M059J (cell line): ENCODE results near the gene PEMT. TPM values are rescaled to one million over a fixed set of nuclear protein-coding genes. Genes with fewer than 3 reads are reported as not detected.

Experiments
- DNase-seq: peaks from one replicate; pipeline ENCODE4 v3.0.0-alpha.2; 2012; ENCODE audit warnings: low read depth
- total RNA-seq: library from RNA; depleted of rRNA; stranded (reverse); fragments of >200 nt; shearing (Covaris generic); gene quantifications from 2 replicates; pipeline ENCODE4 v1.2.3, GENCODE V29; 2014

Gene PEMT
- total RNA-seq, 1 experiment from 2014 or later: 41.5 TPM

GRCh38 chr17:17553217-17554195 lies 38.0 kb downstream of the PEMT start:
- no peak for DNase-seq

GRCh38 chr17:17552351-17553216 lies 38.9 kb downstream of the PEMT start:
- DNase-seq: no peak

GRCh38 chr17:17551361-17551760 lies 40.1 kb downstream of the PEMT start:
- DNase-seq: no peak

GRCh38 chr17:17549732-17550366 lies 41.7 kb downstream of the PEMT start:
- DNase-seq: no peak

GRCh38 chr17:17548044-17548443 lies 43.5 kb downstream of the PEMT start:
- DNase-seq: no peak

GRCh38 chr17:17547210-17547764 lies 44.2 kb downstream of the PEMT start:
- no peak for DNase-seq

GRCh38 chr17:17546399-17547185 lies 44.9 kb downstream of the PEMT start:
- DNase-seq: no peak

GRCh38 chr17:17545984-17546383 lies 45.5 kb downstream of the PEMT start:
- DNase-seq: no peak

- peak; percentile 38 for DNase-seq
Observed at GRCh38 chr17:17545031-17545820, 46.3 kb downstream of the PEMT start.

- no peak for DNase-seq
Observed at GRCh38 chr17:17542906-17543635, 48.4 kb downstream of the PEMT start.

- DNase-seq: no peak
Observed at GRCh38 chr17:17541640-17542001, 49.9 kb downstream of the PEMT start.

- DNase-seq: no peak
Observed at GRCh38 chr17:17540935-17541639, 50.4 kb downstream of the PEMT start.

GRCh38 chr17:17540278-17540906 lies 51.1 kb downstream of the PEMT start:
- no peak for DNase-seq

GRCh38 chr17:17539591-17539990 lies 51.9 kb downstream of the PEMT start:
- no peak for DNase-seq

- DNase-seq: no peak
Observed at GRCh38 chr17:17538417-17539391, 52.8 kb downstream of the PEMT start.

GRCh38 chr17:17537311-17538099 lies 54.0 kb downstream of the PEMT start:
- DNase-seq: no peak
